WTC11 (cell line): ENCODE data around the gene RBM45. TPM values are rescaled to one million over a fixed set of nuclear protein-coding genes. Genes with fewer than 3 reads are reported as not detected.

Source experiments
- ATAC-seq: fragments of 200-7000 bp; cut with Tn5 transposase; 2 replicates; pipeline ENCODE4 v1.10.0; 2021; ENCODE audit warnings: mild to moderate bottlenecking, moderate library complexity
- CTCF ChIA-PET: fragments of 300-600 bp; sonication (Branson Sonifier 250); formaldehyde crosslinking; loops from one replicate; lab custom pipeline; 2021; ENCODE audit warnings: antibody characterized with exemption; lab: Charles Lee
- POLR2A ChIA-PET: fragments of 350-600 bp; sonication (Branson Sonifier 250); formaldehyde crosslinking; loops from one replicate; lab custom pipeline; 2021; ENCODE audit warnings: antibody characterized with exemption; lab: Charles Lee
- DNase-seq: peaks from one replicate; pipeline ENCODE4 v3.0.0; 2021; ENCODE audit warnings: low spot score
- H3K27ac Mint-ChIP-seq: 2 replicates; pipeline ENCODE4 v1.8.0; 2021; ENCODE audit warnings: mixed read lengths
- H3K27me3 Mint-ChIP-seq: 2 replicates; pipeline ENCODE4 v1.8.0; 2021; ENCODE audit warnings: low read depth, mild to moderate bottlenecking, moderate library complexity, mixed read lengths
- H3K36me3 Mint-ChIP-seq: 2 replicates; pipeline ENCODE4 v1.8.0; 2021; ENCODE audit warnings: mixed read lengths
- H3K4me1 Mint-ChIP-seq: 2 replicates; pipeline ENCODE4 v1.8.0; 2022; ENCODE audit warnings: mixed read lengths
- H3K4me3 Mint-ChIP-seq: 2 replicates; pipeline ENCODE4 v1.8.0; 2021; ENCODE audit warnings: mild to moderate bottlenecking, moderate library complexity, mixed read lengths
- H3K9me3 Mint-ChIP-seq: 2 replicates; pipeline ENCODE4 v1.8.0; 2021; ENCODE audit warnings: mixed read lengths
- ARID4B ChIP-seq: sonication (generic); formaldehyde crosslinking; IDR thresholded peaks from 2 replicates; pipeline ENCODE4 v1.8.0; 2023; ENCODE audit warnings: missing genetic modification reagents, mild to moderate bottlenecking, borderline replicate concordance
- EMX1 ChIP-seq: fragments of 250-450 bp; sonication (Bioruptor Pico); IDR thresholded peaks from 2 replicates; pipeline ENCODE4 v1.8.0; 2021; ENCODE audit warnings: mild to moderate bottlenecking
- SMAD4 ChIP-seq: sonication (generic); formaldehyde crosslinking; IDR thresholded peaks from 2 replicates; pipeline ENCODE4 v1.8.0; 2022; ENCODE audit warnings: mild to moderate bottlenecking, missing genetic modification reagents
- ZNF532 ChIP-seq: fragments of 250-450 bp; sonication (Bioruptor Pico); IDR thresholded peaks from 2 replicates; pipeline ENCODE4 v1.9.0; 2021; ENCODE audit warnings: mild to moderate bottlenecking, borderline replicate concordance
- total RNA-seq: library from RNA; stranded (reverse); gene quantifications from 3 replicates; pipeline ENCODE4 v1.2.3, GENCODE V29; 2021
- TF ChIP-seq, protein P1 (sequence below): sonication (generic); formaldehyde crosslinking; IDR thresholded peaks from 2 replicates; pipeline ENCODE4 v1.8.1; 2023; ENCODE audit warnings: mild to moderate bottlenecking, missing genetic modification reagents, borderline replicate concordance
- TF ChIP-seq, protein P2 (sequence below): fragments of 250-450 bp; sonication (Bioruptor Pico); IDR thresholded peaks from 2 replicates; pipeline ENCODE4 v2.1.2; 2022; ENCODE audit warnings: mild to moderate bottlenecking, moderate library complexity
- TF ChIP-seq, protein P3 (sequence below): sonication (generic); formaldehyde crosslinking; IDR thresholded peaks from 2 replicates; pipeline ENCODE4 v1.8.1; 2023; ENCODE audit warnings: mild to moderate bottlenecking, missing genetic modification reagents, moderate library complexity
- TF ChIP-seq, protein P4 (sequence below): sonication (generic); formaldehyde crosslinking; IDR thresholded peaks from 2 replicates; pipeline ENCODE4 v1.8.1; 2023; ENCODE audit warnings: mild to moderate bottlenecking, missing genetic modification reagents

RBM45 gene
- total RNA-seq, 1 experiment from 2014 or later: 9.2 TPM

DNA sequence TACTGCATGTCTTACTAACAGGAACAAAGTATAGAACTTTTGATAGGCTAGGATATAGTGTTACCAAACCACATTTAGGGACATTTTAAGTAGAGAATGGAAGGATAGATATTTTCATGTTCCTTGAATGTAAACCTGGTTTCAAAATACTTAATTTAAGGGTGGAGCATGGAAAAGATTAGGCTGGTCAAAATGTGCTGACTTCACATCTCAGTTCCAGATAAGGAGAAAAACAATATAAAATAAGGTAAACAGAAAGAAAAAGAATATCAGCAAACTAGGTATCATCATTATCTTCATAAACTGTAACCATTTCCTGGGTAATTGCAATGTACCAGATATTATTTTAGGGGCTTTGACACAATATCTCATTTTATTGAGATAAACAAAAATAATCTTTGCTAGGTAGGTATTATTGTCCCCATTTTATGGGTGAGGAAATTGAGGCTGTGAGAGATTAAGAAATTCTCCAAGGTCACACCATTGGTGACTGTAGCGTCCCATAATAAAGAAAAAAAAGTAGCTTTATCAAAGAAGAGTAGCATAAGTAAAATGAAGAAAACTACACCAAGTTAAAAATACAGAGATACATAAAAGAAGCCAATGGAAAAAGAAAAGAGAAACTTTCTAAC lies 43.3 kb upstream of the RBM45 start:
- peaks cover 33% of the 10 kb centered on the region for H3K27me3 Mint-ChIP-seq
- CTCF ChIA-PET: interaction anchor here (1.0 to 1.2 kb wide), 2 partner anchors 86 to 269 kb away, joined by 3 to 4 read pairs; no protein-coding TSS in a partner anchor
- DNase-seq: no peak

More for the DNA sequence above, 43.3 kb upstream of the RBM45 start:
- TF ChIP-seq, protein P1, sequence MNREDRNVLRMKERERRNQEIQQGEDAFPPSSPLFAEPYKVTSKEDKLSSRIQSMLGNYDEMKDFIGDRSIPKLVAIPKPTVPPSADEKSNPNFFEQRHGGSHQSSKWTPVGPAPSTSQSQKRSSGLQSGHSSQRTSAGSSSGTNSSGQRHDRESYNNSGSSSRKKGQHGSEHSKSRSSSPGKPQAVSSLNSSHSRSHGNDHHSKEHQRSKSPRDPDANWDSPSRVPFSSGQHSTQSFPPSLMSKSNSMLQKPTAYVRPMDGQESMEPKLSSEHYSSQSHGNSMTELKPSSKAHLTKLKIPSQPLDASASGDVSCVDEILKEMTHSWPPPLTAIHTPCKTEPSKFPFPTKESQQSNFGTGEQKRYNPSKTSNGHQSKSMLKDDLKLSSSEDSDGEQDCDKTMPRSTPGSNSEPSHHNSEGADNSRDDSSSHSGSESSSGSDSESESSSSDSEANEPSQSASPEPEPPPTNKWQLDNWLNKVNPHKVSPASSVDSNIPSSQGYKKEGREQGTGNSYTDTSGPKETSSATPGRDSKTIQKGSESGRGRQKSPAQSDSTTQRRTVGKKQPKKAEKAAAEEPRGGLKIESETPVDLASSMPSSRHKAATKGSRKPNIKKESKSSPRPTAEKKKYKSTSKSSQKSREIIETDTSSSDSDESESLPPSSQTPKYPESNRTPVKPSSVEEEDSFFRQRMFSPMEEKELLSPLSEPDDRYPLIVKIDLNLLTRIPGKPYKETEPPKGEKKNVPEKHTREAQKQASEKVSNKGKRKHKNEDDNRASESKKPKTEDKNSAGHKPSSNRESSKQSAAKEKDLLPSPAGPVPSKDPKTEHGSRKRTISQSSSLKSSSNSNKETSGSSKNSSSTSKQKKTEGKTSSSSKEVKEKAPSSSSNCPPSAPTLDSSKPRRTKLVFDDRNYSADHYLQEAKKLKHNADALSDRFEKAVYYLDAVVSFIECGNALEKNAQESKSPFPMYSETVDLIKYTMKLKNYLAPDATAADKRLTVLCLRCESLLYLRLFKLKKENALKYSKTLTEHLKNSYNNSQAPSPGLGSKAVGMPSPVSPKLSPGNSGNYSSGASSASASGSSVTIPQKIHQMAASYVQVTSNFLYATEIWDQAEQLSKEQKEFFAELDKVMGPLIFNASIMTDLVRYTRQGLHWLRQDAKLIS: no peak
- TF ChIP-seq, protein P2, sequence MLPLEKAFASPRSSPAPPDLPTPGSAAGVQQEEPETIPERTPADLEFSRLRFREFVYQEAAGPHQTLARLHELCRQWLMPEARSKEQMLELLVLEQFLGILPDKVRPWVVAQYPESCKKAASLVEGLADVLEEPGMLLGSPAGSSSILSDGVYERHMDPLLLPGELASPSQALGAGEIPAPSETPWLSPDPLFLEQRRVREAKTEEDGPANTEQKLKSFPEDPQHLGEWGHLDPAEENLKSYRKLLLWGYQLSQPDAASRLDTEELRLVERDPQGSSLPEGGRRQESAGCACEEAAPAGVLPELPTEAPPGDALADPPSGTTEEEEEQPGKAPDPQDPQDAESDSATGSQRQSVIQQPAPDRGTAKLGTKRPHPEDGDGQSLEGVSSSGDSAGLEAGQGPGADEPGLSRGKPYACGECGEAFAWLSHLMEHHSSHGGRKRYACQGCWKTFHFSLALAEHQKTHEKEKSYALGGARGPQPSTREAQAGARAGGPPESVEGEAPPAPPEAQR (CRISPR knock-in tag): no peak
- TF ChIP-seq, protein P3, sequence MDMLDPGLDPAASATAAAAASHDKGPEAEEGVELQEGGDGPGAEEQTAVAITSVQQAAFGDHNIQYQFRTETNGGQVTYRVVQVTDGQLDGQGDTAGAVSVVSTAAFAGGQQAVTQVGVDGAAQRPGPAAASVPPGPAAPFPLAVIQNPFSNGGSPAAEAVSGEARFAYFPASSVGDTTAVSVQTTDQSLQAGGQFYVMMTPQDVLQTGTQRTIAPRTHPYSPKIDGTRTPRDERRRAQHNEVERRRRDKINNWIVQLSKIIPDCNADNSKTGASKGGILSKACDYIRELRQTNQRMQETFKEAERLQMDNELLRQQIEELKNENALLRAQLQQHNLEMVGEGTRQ: no peak
- TF ChIP-seq ARID4B (CRISPR knock-in tag) (no peak), ZNF532 (CRISPR knock-in tag) (no peak), EMX1 (no peak), SMAD4 (CRISPR knock-in tag) (no peak)
- TF ChIP-seq, protein P4, sequence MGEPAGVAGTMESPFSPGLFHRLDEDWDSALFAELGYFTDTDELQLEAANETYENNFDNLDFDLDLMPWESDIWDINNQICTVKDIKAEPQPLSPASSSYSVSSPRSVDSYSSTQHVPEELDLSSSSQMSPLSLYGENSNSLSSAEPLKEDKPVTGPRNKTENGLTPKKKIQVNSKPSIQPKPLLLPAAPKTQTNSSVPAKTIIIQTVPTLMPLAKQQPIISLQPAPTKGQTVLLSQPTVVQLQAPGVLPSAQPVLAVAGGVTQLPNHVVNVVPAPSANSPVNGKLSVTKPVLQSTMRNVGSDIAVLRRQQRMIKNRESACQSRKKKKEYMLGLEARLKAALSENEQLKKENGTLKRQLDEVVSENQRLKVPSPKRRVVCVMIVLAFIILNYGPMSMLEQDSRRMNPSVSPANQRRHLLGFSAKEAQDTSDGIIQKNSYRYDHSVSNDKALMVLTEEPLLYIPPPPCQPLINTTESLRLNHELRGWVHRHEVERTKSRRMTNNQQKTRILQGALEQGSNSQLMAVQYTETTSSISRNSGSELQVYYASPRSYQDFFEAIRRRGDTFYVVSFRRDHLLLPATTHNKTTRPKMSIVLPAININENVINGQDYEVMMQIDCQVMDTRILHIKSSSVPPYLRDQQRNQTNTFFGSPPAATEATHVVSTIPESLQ (CRISPR knock-in tag): no peak
- ATAC-seq: no peak
- H3K36me3 Mint-ChIP-seq: no peaks in the 10 kb centered on the region
- peaks cover 16% of the 10 kb centered on the region for H3K4me1 Mint-ChIP-seq
- POLR2A ChIA-PET: interaction anchor here (0.6 to 1.0 kb wide), 2 partner anchors 28 to 345 kb away, joined by 3 to 4 read pairs; no protein-coding TSS in a partner anchor
- no peak overlapping the region for H3K4me3 Mint-ChIP-seq
- H3K9me3 Mint-ChIP-seq: no peaks in the 10 kb centered on the region
- H3K27ac Mint-ChIP-seq: no peak overlapping the region
